ENCODE results near the gene AP3S1.

- TF ChIP-seq CTCF (IDR thresholded peaks at IDR 0.05), result no peak
- no peak for TF ChIP-seq HMGXB4 (CRISPR knock-in tag; IDR thresholded peaks at IDR 0.05; ENCODE audit: borderline replicate concordance)
- no peak for TF ChIP-seq HES2 (IDR thresholded peaks at IDR 0.05)
- TF ChIP-seq CHD4 (IDR thresholded peaks at IDR 0.05; ENCODE audit: borderline replicate concordance), result no peak
- no peak for TF ChIP-seq POLR2A (IDR thresholded peaks at IDR 0.05; ENCODE audit: low read length)
- no peak for TF ChIP-seq KDM5A (IDR thresholded peaks at IDR 0.05)
- TF ChIP-seq JUNB (IDR thresholded peaks at IDR 0.05), result no peak
These were observed 24.3 kb upstream of the AP3S1 start for GRCh38 chr5:115817386-115817785.

Data from A549 (cell line).